SKM-1 (cell line): ENCODE results near the gene CHRDL1.
"Not testable (repeated sequence)": the region's sequence is repeated elsewhere in the genome, so short reads cannot be mapped to it uniquely, and the experiment has no call there.

ENCODE experiments used
- DNase-seq: peaks from one replicate; lab custom pipeline; 2025; ENCODE audit not compliant: unreplicated experiment; lab: John Stamatoyannopoulos, UW

Gene CHRDL1, protein sequence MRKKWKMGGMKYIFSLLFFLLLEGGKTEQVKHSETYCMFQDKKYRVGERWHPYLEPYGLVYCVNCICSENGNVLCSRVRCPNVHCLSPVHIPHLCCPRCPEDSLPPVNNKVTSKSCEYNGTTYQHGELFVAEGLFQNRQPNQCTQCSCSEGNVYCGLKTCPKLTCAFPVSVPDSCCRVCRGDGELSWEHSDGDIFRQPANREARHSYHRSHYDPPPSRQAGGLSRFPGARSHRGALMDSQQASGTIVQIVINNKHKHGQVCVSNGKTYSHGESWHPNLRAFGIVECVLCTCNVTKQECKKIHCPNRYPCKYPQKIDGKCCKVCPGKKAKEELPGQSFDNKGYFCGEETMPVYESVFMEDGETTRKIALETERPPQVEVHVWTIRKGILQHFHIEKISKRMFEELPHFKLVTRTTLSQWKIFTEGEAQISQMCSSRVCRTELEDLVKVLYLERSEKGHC

DNA sequence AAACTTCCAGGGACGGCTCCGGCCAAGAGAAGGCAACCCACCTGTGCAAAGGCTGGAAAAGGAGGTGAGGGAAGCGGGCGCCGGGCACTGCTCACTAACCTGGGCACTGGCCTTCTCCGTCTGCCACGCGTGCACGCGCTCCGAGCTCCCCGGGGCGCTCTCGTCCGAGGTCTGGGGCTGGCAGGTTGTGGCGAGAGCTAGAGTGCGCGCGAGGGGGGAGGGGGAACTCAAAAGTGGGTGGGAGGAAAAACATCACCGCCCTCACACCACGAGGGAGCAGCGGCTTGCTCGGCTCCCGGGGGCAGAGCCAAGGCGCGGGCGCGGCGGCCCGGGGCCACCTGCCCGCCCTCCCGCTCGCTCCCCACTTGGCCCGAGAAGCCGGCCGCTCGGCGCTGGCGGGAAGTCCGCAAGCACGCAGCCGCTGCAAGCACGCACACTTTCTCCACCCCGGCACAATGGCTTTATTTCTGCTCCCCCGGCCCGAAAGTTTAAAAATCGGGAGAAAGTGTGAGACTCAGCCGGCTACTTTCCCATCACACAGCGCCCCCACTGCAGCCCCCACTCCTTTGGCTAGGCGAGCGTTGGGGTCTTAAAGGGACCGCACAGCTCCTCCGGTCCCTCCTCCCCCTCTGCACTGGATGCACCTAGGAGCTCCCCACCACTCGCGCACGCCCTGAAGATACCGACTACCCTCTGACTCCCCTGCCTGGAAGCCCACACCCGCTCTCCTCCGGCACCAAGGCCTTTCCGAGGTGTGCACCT lies at the start of gene CHRDL1:
TSS of gene CHRDL1 (minus strand) at position 173 of the 762 bp plus-strand sequence. CDS start 3,636 bp downstream, outside the sequence.
- DNase-seq: no peak

- DNase-seq: no peak
Measured at GRCh38 chrX:110836982-110837381, 41.4 kb upstream of the CHRDL1 start.

DNA sequence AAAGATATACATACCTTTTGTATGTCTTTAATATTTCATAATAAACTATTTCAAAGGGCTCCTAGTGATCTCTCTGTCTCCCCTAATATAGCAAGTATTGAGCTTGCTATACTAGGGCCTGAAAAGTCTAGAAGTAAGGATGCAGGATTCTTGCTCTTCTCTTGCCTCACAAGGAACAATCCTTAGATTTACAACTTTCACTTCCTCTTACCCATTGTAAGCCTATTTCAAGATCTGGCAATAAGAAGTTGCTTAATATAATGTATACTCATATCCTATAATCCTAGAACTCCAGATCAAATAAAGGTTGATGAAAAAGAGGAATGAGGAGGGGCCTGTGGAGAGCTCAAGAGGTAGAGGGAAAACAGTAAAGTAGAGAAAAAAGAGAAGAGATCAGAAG lies 40.8 kb upstream of the CHRDL1 start:
- DNase-seq: no peak

GRCh38 chrX:110836001-110836400 lies 40.4 kb upstream of the CHRDL1 start:
- no peak for DNase-seq

DNA sequence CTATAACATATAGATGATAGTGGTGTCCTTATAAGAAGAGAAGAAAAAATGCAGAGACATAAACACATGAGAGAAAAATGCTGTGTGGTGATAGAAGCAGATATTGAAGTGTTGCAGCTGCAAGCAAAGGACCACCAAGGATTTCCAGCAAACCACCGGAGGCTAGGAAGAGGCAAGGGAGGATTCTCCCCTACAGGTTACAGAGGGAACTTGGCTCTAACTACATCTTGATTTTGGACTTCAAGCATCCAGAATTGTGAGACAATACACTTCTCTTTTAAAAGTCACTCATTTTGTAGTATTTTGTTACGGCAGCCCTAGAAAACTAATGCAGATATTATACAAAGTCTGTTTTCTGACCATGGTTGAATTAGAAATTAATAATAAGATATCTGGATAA lies 30.4 kb upstream of the CHRDL1 start:
- DNase-seq: no peak

DNA sequence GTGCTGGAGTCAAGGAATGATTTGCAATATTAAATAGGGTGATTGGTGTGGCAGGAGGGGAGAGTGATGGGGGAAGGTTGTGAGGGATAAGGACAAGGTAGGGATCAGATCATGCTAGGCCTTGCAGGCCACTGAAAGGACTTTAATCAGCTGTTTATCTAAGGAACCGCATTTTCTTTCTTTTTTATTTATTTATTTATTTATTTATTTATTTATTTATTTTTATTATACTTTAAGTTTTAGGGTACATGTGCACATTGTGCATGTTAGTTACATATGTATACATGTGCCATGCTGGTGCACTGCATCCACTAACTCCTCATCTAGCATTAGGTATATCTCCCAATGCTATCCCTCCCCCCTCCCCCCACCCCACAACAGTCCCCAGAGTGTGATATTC lies 20.9 kb upstream of the CHRDL1 start:
- DNase-seq: not testable (repeated sequence)

- DNase-seq: no peak
Measured at GRCh38 chrX:110806145-110806544, 10.5 kb upstream of the CHRDL1 start.

- no peak for DNase-seq
Measured at GRCh38 chrX:110805303-110805702, 9.7 kb upstream of the CHRDL1 start.

- DNase-seq: no peak
Measured at GRCh38 chrX:110804446-110804845, 8.8 kb upstream of the CHRDL1 start.

DNA sequence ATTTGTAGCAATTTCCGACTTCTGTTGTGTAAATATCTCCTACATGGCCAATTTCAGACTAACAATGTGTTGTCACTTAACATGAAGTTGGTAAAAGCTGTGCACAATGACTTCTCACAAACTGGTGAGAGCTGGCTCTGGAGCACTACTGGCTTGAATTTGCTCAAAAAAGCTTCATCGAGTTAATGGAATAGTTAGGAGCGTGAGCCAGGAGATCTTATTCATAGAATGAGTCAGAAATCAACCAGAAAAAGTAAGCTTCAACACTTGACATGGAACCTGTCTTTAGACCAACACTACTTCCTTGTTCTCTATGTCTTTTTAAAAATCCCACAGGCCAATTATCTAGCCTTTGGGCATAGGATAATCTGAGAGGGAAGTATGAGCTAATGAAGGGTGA lies 7.9 kb upstream of the CHRDL1 start:
- DNase-seq: no peak

DNA sequence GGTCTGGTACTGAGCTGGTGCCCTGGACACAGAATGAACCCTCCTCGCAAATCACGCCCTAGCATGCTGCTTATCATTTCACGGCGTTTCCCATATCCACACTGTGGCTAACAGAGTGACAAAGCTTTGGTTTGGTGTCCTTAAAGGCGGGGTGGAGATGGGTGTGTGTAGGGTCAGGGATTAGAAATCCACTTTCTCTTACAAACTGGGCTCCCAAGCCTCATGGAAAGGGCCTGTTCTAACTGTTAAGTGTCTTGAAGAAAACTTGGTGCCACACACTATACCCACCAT lies 735 bp upstream of the CHRDL1 start:
- no peak for DNase-seq

DNA sequence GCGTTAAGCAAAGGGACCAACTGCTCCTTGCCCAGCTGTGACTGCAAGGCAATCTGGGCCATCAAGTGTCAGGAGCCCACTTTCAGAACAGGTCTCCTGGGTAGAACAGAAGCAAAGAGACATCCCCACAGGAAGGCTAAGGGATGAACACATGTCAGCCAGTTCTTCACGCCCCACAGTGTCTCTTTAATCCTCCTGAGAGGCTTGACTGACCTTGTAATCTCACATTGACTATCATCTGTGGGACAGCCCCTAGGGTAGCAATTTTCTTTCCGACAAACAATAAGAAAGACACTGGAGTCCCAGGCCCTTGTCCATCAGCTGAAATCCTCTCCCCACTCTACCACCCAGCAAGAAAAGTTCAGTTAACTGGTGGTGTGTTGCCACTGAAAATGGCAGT lies 1.0 kb downstream of the CHRDL1 start:
- no peak for DNase-seq

DNA sequence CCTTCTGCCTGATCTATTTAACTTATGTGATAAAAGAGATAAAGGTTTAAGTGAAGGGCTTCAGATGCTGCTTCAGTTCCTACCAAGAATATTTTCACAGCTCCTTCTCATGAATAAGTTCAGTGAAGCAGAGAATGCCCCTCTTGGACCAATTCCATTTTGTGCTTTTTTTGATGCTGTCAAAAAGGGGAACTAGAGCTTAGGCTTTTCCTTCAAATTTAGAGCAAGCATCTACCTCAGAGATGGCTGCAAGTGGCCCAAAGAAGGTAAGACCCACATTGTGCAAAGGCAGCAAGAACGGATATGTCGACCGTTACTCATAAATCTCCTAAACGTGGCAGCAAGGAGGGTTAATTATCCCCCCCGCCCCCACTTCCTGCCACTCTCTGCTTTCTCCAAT lies 4.5 kb downstream of the CHRDL1 start:
- no peak for DNase-seq

GRCh38 chrX:110786486-110786885 lies 9.1 kb downstream of the CHRDL1 start:
- DNase-seq: no peak

DNA sequence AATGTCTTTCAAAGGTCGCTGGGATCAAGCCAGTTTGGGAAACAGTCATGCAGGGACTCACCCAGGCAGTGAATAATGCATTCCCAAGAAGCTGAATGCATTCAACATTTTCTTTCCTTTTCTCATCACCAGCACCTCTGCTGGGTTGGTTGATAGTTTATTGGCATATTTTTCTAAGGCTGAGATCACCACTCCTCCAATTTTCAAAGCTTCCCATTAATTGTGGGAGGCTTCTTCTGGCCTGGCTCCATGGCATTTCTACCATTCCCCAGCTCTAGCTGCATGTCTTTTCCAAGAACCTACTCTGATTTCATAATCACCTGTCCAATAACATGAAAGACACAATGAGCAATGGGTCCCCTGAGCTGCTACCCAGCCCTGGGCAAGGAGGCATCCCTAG lies 35.8 kb downstream of the CHRDL1 start:
- no peak for DNase-seq

DNA sequence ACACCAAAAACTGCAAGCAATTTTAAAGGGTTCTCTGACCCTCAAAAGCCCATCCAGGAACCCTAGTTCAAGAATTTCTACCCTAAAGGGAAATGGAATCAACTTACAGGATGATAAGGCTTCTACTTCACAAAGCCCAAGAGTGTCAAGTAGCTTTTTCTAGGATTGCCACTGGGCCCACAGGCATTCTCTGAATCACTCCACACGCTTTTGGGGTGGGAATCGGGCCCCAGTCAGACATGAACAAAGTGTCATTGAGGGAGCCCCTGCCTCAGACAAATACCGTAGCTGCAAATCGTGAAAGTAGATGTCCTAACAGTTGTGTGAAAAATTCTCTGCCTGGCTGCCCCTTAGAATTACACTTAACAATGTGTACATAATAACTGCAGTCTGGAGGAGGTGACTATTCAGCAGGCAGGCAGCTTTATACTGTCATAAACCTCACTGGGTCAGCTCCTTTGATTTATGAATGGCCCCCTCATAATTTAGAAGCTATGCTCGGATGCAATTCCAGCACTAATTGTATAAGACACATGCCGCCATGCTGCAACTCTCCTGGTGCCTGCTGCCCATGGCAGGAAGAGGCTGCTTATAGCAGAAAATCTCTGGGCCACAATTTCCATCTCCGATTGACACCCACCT lies 36.7 kb downstream of the CHRDL1 start:
- DNase-seq: no peak

- no peak for DNase-seq
Measured at GRCh38 chrX:110755611-110756010, 40.0 kb downstream of the CHRDL1 start.

DNA sequence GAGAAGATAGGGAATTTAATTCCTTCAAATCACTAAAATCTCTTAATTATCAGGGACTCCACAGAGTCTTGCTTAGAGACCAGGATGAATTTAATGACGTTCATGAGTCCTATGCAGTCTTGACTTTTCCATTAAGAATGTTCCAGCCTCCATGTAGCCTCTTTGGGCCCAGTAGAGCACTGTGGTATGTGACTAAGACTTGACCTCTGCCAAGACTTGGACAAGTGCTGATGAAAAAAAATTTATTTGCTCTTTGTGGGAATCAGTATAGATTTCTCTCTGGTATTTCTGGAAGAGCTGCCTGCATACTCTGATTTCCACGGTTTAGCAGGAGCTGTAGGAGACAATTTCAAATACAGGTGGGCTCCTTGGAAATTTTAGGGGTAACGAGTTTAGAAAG lies 40.6 kb downstream of the CHRDL1 start:
- no peak for DNase-seq

GRCh38 chrX:110750526-110751189 lies 45.0 kb downstream of the CHRDL1 start:
- DNase-seq: no peak

DNA sequence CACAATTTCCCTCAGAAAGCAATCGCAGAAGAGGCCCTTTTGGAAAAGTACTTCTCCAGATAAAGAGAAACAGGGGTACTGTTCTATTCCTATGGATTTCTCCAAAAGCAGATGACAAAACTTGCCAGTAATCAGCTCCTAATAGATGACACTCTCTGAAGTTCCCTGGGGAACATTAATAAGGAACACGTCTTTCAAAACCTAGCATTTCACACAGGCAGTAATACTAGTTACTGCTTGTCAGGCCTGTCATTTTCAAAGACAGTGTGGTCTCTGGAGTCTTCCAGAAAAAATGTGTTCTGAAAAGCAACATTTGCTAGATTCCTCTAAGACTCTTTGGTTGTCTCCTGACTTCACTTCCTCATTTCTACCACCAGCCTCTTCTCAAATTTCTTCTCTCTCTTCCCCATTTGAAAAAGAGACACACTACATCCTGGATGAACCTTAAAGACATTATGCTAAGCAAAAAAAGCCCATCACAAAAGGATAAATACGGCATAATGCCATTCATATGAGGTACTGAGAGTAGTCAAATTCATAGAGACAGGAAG lies 47.3 kb downstream of the CHRDL1 start:
- no peak for DNase-seq

DNA sequence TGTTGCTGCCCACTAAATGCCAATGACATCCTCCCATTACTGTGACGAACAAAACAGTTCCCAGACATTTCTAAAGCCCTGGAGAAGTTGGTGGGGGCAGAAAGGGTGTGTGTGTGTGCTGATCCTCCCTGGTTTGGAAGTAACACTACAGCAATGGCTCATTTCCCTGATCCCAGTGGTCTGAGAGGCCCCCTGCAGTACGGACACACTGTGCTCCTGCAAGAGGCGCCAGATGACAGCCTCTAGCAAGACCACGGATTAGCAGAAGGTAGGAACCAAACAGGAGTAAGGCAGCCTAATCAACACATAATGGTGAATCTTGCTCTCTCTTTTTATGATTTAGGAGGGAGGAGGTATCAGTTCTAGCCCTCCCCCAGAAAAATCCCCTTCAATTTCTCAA lies 49.6 kb downstream of the CHRDL1 start:
- DNase-seq: no peak
